Urinary bladder (tissue), 4 donors: Measurements from ENCODE around the gene CCDC88A. TPM values are rescaled to one million over a fixed set of nuclear protein-coding genes. Genes with fewer than 3 reads are reported as not detected.
"Not testable (repeated sequence)": the region's sequence is repeated elsewhere in the genome, so short reads cannot be mapped to it uniquely, and the experiment has no call there.

Experiments
- DNase-seq: peaks from one replicate; pipeline ENCODE4 v3.0.0-alpha.2; 2015; ENCODE audit errors: extremely low spot score
- H3K27ac ChIP-seq: one replicate; pipeline ENCODE4 v1.5.1; 2013; ENCODE audit warnings: low read depth, mild to moderate bottlenecking, moderate library complexity
- H3K36me3 ChIP-seq: one replicate; pipeline ENCODE4 v1.6.1; 2013; ENCODE audit warnings: mild to moderate bottlenecking, moderate library complexity; ENCODE audit not compliant: insufficient read depth
- H3K4me1 ChIP-seq: one replicate; pipeline ENCODE4 v1.6.1; 2013; ENCODE audit warnings: mild to moderate bottlenecking, moderate library complexity; ENCODE audit not compliant: insufficient read depth
- H3K4me3 ChIP-seq: one replicate; pipeline ENCODE4 v1.5.1; 2013; ENCODE audit warnings: low read depth, low read length
- WGBS: extraction: QIAGEN DNeasy Blood & Tissue Kit; methylation state at CpG from one replicate; pipeline ENCODE4 v1.1.7; 2013; 5-methylcytosine and 5-hydroxymethylcytosine counted together
- polyA plus RNA-seq: library from polyadenylated mRNA; stranded (reverse); fragments of 200-250 nt; gene quantifications from one replicate; pipeline ENCODE4 v1.2.3, GENCODE V29; 2013
- total RNA-seq: library from RNA; depleted of rRNA; stranded (reverse); fragments of >200 nt; gene quantifications from one replicate; pipeline ENCODE4 v1.2.3, GENCODE V29; 2014
- donor health status: healthy with polysubstance abuse.
- donor health status: healthy.

The CCDC88A gene
- total and polyA plus RNA-seq, 2 donors, result 12.0 to 210 TPM

GRCh38 chr2:55282110-55282917, 137.3 kb downstream of the CCDC88A start:
- H3K4me3 ChIP-seq, result peak overlapping the region; percentile 54
- DNase-seq, result peak; percentile 48
- no peaks in the 10 kb centered on the region for H3K4me1 ChIP-seq
- H3K36me3 ChIP-seq, result no peaks in the 10 kb centered on the region
- WGBS, result 2% methylated on average over 60 of the region's 60 CpGs
- H3K27ac ChIP-seq, result peak overlapping the region; percentile 94

GRCh38 chr2:55280851-55281546, 138.7 kb downstream of the CCDC88A start:
- not testable (repeated sequence) for H3K4me1 ChIP-seq, H3K27ac ChIP-seq, DNase-seq, H3K4me3 ChIP-seq, H3K36me3 ChIP-seq
- 80% methylated on average over 5 of the region's 5 CpGs for WGBS

- H3K27ac ChIP-seq, H3K36me3 ChIP-seq, H3K4me3 ChIP-seq, DNase-seq, H3K4me1 ChIP-seq: not testable (repeated sequence)
- WGBS, result 54% methylated on average over 7 of the region's 7 CpGs
Observed at GRCh38 chr2:55279859-55280424, 139.7 kb downstream of the CCDC88A start.

- H3K36me3 ChIP-seq, H3K27ac ChIP-seq, DNase-seq, H3K4me3 ChIP-seq, H3K4me1 ChIP-seq: not testable (repeated sequence)
- 27% methylated on average over 10 of the region's 10 CpGs for WGBS
Observed at GRCh38 chr2:55279214-55279835, 140.3 kb downstream of the CCDC88A start.

GRCh38 chr2:55277310-55277709, 142.3 kb downstream of the CCDC88A start:
- Histone ChIP-seq H3K36me3 (no peaks in the 10 kb centered on the region), H3K4me3 (no peak overlapping the region), H3K27ac (no peak overlapping the region), H3K4me1 (no peaks in the 10 kb centered on the region)
- no peak for DNase-seq
- 54% methylated on average over 3 of the region's 3 CpGs for WGBS

GRCh38 chr2:55274346-55274745, 145.3 kb downstream of the CCDC88A start:
- 89% methylated on average over 2 of the region's 2 CpGs for WGBS
- H3K4me1 ChIP-seq, H3K4me3 ChIP-seq, H3K36me3 ChIP-seq, H3K27ac ChIP-seq, DNase-seq: not testable (repeated sequence)

GRCh38 chr2:55269645-55269990, 150.0 kb downstream of the CCDC88A start:
- H3K4me3 ChIP-seq, result peak overlapping the region; percentile 71
- peaks cover 2% of the 10 kb centered on the region for H3K36me3 ChIP-seq
- H3K4me1 ChIP-seq, result peaks cover 1% of the 10 kb centered on the region
- WGBS, result 45% methylated on average over 7 of the region's 7 CpGs
- no peak overlapping the region for H3K27ac ChIP-seq
- peak; percentile 8 for DNase-seq

GRCh38 chr2:55268907-55269644, 150.6 kb downstream of the CCDC88A start, which contains the start of gene MTIF2:
MTIF2 (minus strand) TSS chr2:55269231; CDS start chr2:55263858, 5,373 bp downstream.
- Histone ChIP-seq H3K36me3 (peaks cover 2% of the 10 kb centered on the region), H3K4me1 (peaks cover 1% of the 10 kb centered on the region), H3K4me3 (peak within 1 kb of the TSS; percentile 71), H3K27ac (peak within 1 kb of the TSS; percentile 92)
- DNase-seq, result peak; percentile 82
- WGBS, result under 1% methylated on average over 43 of the region's 43 CpGs

- peak overlapping the region; percentile 92 for H3K27ac ChIP-seq
- H3K4me1 ChIP-seq, result peaks cover 1% of the 10 kb centered on the region
- WGBS, result 18% methylated on average over 13 of the region's 13 CpGs
- H3K4me3 ChIP-seq, result peak overlapping the region; percentile 71
- DNase-seq, result no peak
- peaks cover 2% of the 10 kb centered on the region for H3K36me3 ChIP-seq
Observed at GRCh38 chr2:55268288-55268906, 151.3 kb downstream of the CCDC88A start.

GRCh38 chr2:55259586-55259985, 160.1 kb downstream of the CCDC88A start:
- not testable (repeated sequence) for H3K27ac ChIP-seq, H3K36me3 ChIP-seq, H3K4me1 ChIP-seq, DNase-seq, H3K4me3 ChIP-seq
- 88% methylated on average over 3 of the region's 3 CpGs for WGBS

GRCh38 chr2:55252832-55253231, 166.8 kb downstream of the CCDC88A start:
- 93% methylated on average over 3 of the region's 3 CpGs for WGBS
- Histone ChIP-seq H3K4me1 (no peaks in the 10 kb centered on the region), H3K27ac (no peak overlapping the region), H3K4me3 (no peak overlapping the region), H3K36me3 (no peaks in the 10 kb centered on the region)
- DNase-seq, result no peak

GRCh38 chr2:55247025-55247424, 172.6 kb downstream of the CCDC88A start:
- Histone ChIP-seq H3K4me1 (no peaks in the 10 kb centered on the region), H3K4me3 (no peak overlapping the region), H3K36me3 (peaks cover 2% of the 10 kb centered on the region), H3K27ac (no peak overlapping the region)
- DNase-seq, result no peak
- 76% methylated on average over 5 of the region's 5 CpGs for whole genome bisulfite sequencing

- 92% methylated on average over 5 of the region's 5 CpGs for WGBS
Observed at GRCh38 chr2:55245411-55245810, 174.2 kb downstream of the CCDC88A start.

More at GRCh38 chr2:55245411-55245810, 174.2 kb downstream of the CCDC88A start:
- H3K4me3 ChIP-seq, result no peak overlapping the region
- no peak for DNase-seq
- H3K4me1 ChIP-seq, result no peaks in the 10 kb centered on the region
- peaks cover 2% of the 10 kb centered on the region for H3K36me3 ChIP-seq
- no peak overlapping the region for H3K27ac ChIP-seq
